Keratinocyte (primary cell): Measurements from ENCODE around the gene KAT5.

Experiments used
- CTCF ChIP-seq, 3 experiments: IDR thresholded peaks in 1 of 3; conservative IDR thresholded peaks in 1 of 3; optimal IDR thresholded peaks in 1 of 3; 2 replicates in 2 of 3; 3 replicates in 1 of 3; pipeline versions ENCODE3 to v1.5.1; 2011; ENCODE audit warnings: low read length in 3 of 3, mild to moderate bottlenecking in 3 of 3, moderate library complexity in 2 of 3, control low read depth in 1 of 3, inconsistent platforms in 1 of 3; ENCODE audit not compliant: insufficient read depth in 2 of 3; ENCODE audit errors: extremely low read depth in 1 of 3
- EZH2 ChIP-seq: IDR thresholded peaks from one replicate; pipeline ENCODE4 v1.6.1; 2012; ENCODE audit warnings: inconsistent platforms, mild to moderate bottlenecking, low read length, moderate library complexity

GRCh38 chr11:65698205-65698604, 13.8 kb upstream of the KAT5 start:
- TF ChIP-seq CTCF (optimal IDR thresholded peaks at IDR 0.05 in 1 of 3, IDR thresholded peaks at IDR 0.05 in 1 of 3, conservative IDR thresholded peaks at IDR 0.05 in 1 of 3; ENCODE audit: extremely low read depth in 1 of 3, insufficient read depth in 2 of 3, low read length in 3 of 3): no peak
- no peak for TF ChIP-seq EZH2
